ENCODE measurements around the gene RPP30. TPM values are rescaled to one million over a fixed set of nuclear protein-coding genes. Genes with fewer than 3 reads are reported as not detected.
A peak's percentile ranks its signal among the peaks of the same experiment; 100 is the strongest.
"Not testable (repeated sequence)": the region's sequence is repeated elsewhere in the genome, so short reads cannot be mapped to it uniquely, and the experiment has no call there.

Gene RPP30
- total RNA-seq, 1 donor: 53.5 TPM

- peak; percentile 71 for DNase-seq (ENCODE audit: low read depth)
- TF ChIP-seq CTCF (IDR thresholded peaks at IDR 0.05; ENCODE audit: insufficient read depth, low read depth, low read length): no peak
- no peak overlapping the region for H3K4me3 ChIP-seq (ENCODE audit: low read depth, low read length)
Measured at GRCh38 chr10:90884431-90884830, 12.7 kb downstream of the RPP30 start.

GRCh38 chr10:90885176-90885575 is 13.4 kb downstream of the RPP30 start:
- no peak for TF ChIP-seq CTCF (IDR thresholded peaks at IDR 0.05; ENCODE audit: insufficient read depth, low read depth, low read length)
- peak; percentile 93 for DNase-seq (ENCODE audit: low read depth)
- no peak overlapping the region for H3K4me3 ChIP-seq (ENCODE audit: low read depth, low read length)

- TF ChIP-seq CTCF (IDR thresholded peaks at IDR 0.05; ENCODE audit: insufficient read depth, low read depth, low read length): no peak
- peak; percentile 70 for DNase-seq (ENCODE audit: low read depth)
- no peak overlapping the region for H3K4me3 ChIP-seq (ENCODE audit: low read depth, low read length)
Measured at GRCh38 chr10:90887555-90887954, 15.8 kb downstream of the RPP30 start.

- no peak for DNase-seq (ENCODE audit: low read depth)
- H3K4me3 ChIP-seq (ENCODE audit: low read depth, low read length): no peak overlapping the region
- no peak for TF ChIP-seq CTCF (IDR thresholded peaks at IDR 0.05; ENCODE audit: insufficient read depth, low read depth, low read length)
Measured at GRCh38 chr10:90888387-90888786, 16.6 kb downstream of the RPP30 start.

GRCh38 chr10:90889636-90890035 is 17.9 kb downstream of the RPP30 start:
- no peak for TF ChIP-seq CTCF (IDR thresholded peaks at IDR 0.05; ENCODE audit: insufficient read depth, low read depth, low read length)
- no peak overlapping the region for H3K4me3 ChIP-seq (ENCODE audit: low read depth, low read length)
- no peak for DNase-seq (ENCODE audit: low read depth)

GRCh38 chr10:90890347-90890746 is 18.6 kb downstream of the RPP30 start:
- peak; percentile 20 for DNase-seq (ENCODE audit: low read depth)
- no peak overlapping the region for H3K4me3 ChIP-seq (ENCODE audit: low read depth, low read length)
- TF ChIP-seq CTCF (IDR thresholded peaks at IDR 0.05; ENCODE audit: insufficient read depth, low read depth, low read length): no peak

- no peak for DNase-seq (ENCODE audit: low read depth)
- no peak overlapping the region for H3K4me3 ChIP-seq (ENCODE audit: low read depth, low read length)
- TF ChIP-seq CTCF (IDR thresholded peaks at IDR 0.05; ENCODE audit: insufficient read depth, low read depth, low read length): no peak
Measured at GRCh38 chr10:90893190-90893589, 21.4 kb downstream of the RPP30 start.

- not testable (repeated sequence) for H3K4me3 ChIP-seq (ENCODE audit: low read depth, low read length); DNase-seq (ENCODE audit: low read depth)
Measured at GRCh38 chr10:90896916-90897315, 25.1 kb downstream of the RPP30 start.
